Loucy (cell line): Measurements from ENCODE around the gene RPGRIP1L.

Experiments used
- H2AFZ ChIP-seq: fragments of 200-600 bp; sonication (generic); 2 replicates; pipeline ENCODE4 v1.6.0; 2016; ENCODE audit warnings: antibody characterized with exemption, mild to moderate bottlenecking, low read length, moderate library complexity
- H3F3A ChIP-seq: fragments of 200-600 bp; 2 replicates; pipeline ENCODE4 v1.6.0; 2016; ENCODE audit warnings: antibody characterized with exemption, low read depth, mild to moderate bottlenecking
- H3K27me3 ChIP-seq: fragments of 200-600 bp; sonication (generic); 2 replicates; pipeline ENCODE4 v1.6.1; 2014; ENCODE audit warnings: low read length, mild to moderate bottlenecking; ENCODE audit not compliant: insufficient read depth, poor library complexity, severe bottlenecking
- H3K36me3 ChIP-seq: fragments of 200-600 bp; sonication (generic); 2 replicates; pipeline ENCODE4 v1.6.1; 2016; ENCODE audit warnings: low read length; ENCODE audit not compliant: insufficient read depth
- H3K4me1 ChIP-seq: fragments of 200-600 bp; sonication (generic); 2 replicates; pipeline ENCODE4 v1.5.1; 2014; ENCODE audit warnings: low read length, mild to moderate bottlenecking; ENCODE audit not compliant: insufficient read depth, poor library complexity, severe bottlenecking
- H3K4me2 ChIP-seq: fragments of 200-600 bp; sonication (generic); 2 replicates; pipeline ENCODE4 v1.6.0; 2014; ENCODE audit warnings: antibody characterized with exemption, low read length, low read depth, mild to moderate bottlenecking; ENCODE audit not compliant: poor library complexity, severe bottlenecking
- H3K4me3 ChIP-seq: fragments of 200-600 bp; sonication (generic); 2 replicates; pipeline ENCODE4 v1.5.1; 2014; ENCODE audit warnings: low read length, mild to moderate bottlenecking, mixed read lengths; ENCODE audit not compliant: poor library complexity, severe bottlenecking
- H3K79me2 ChIP-seq: fragments of 200-600 bp; sonication (generic); 2 replicates; pipeline ENCODE4 v1.6.1; 2014; ENCODE audit warnings: low read length; ENCODE audit not compliant: insufficient read depth
- H3K9ac ChIP-seq: fragments of 200-600 bp; sonication (generic); 2 replicates; pipeline ENCODE4 v1.6.0; 2014; ENCODE audit warnings: mild to moderate bottlenecking, low read depth, low read length, moderate library complexity; ENCODE audit not compliant: poor library complexity, severe bottlenecking
- H3K9me2 ChIP-seq: fragments of 200-600 bp; sonication (generic); replicated peaks from 2 replicates; pipeline ENCODE4 v1.6.1; 2016; ENCODE audit warnings: low read depth, low read length, mixed read lengths
- H3K9me3 ChIP-seq: fragments of 200-600 bp; sonication (generic); 2 replicates; pipeline ENCODE4 v1.6.1; 2014; ENCODE audit warnings: mild to moderate bottlenecking, antibody characterized with exemption, low read length, low read depth; ENCODE audit not compliant: insufficient read depth
- H4K20me1 ChIP-seq: fragments of 200-600 bp; sonication (generic); 2 replicates; pipeline ENCODE4 v1.6.0; 2014; ENCODE audit warnings: antibody characterized with exemption, low read length, mild to moderate bottlenecking; ENCODE audit not compliant: insufficient read depth, poor library complexity, severe bottlenecking
- CTCF ChIP-seq: fragments of 200-600 bp; sonication (generic); conservative IDR thresholded peaks from 2 replicates; pipeline ENCODE4 v1.5.1; 2014; ENCODE audit warnings: mild to moderate bottlenecking, antibody characterized with exemption, low read length
- EZH2phosphoT487 ChIP-seq: fragments of 200-600 bp; IDR thresholded peaks from 2 replicates; pipeline ENCODE4 v1.6.1; 2018; ENCODE audit warnings: antibody characterized with exemption, mild to moderate bottlenecking, moderate library complexity, borderline replicate concordance

The RPGRIP1L gene

GRCh38 chr16:53583401-53583800 is 120.3 kb downstream of the RPGRIP1L start:
- Histone ChIP-seq H3K27me3 (no peaks in the 10 kb centered on the region), H3K9me2 (no peaks in the 10 kb centered on the region), H2AFZ (no peak overlapping the region), H3F3A (no peaks in the 10 kb centered on the region), H3K36me3 (no peaks in the 10 kb centered on the region), H4K20me1 (no peaks in the 10 kb centered on the region), H3K9me3 (no peaks in the 10 kb centered on the region), H3K4me3 (no peak overlapping the region), H3K4me2 (no peak overlapping the region), H3K4me1 (peaks cover 2% of the 10 kb centered on the region), H3K9ac (no peak overlapping the region), H3K79me2 (no peaks in the 10 kb centered on the region)
- TF ChIP-seq CTCF (no peak), EZH2phosphoT487 (no peak)

GRCh38 chr16:53581784-53582183 is 121.9 kb downstream of the RPGRIP1L start:
- H3K9me2 ChIP-seq = no peaks in the 10 kb centered on the region
- no peak overlapping the region for H3K9ac ChIP-seq
- H3K27me3 ChIP-seq = no peaks in the 10 kb centered on the region
- peaks cover 2% of the 10 kb centered on the region for H3K4me1 ChIP-seq
- no peaks in the 10 kb centered on the region for H3F3A ChIP-seq
- no peaks in the 10 kb centered on the region for H4K20me1 ChIP-seq
- H3K79me2 ChIP-seq = no peaks in the 10 kb centered on the region
- no peaks in the 10 kb centered on the region for H3K36me3 ChIP-seq
- no peak for TF ChIP-seq CTCF
- TF ChIP-seq EZH2phosphoT487 = no peak
- peak overlapping the region; percentile 79 for H2AFZ ChIP-seq
- no peak overlapping the region for H3K4me3 ChIP-seq
- H3K4me2 ChIP-seq = no peak overlapping the region
- H3K9me3 ChIP-seq = no peaks in the 10 kb centered on the region

GRCh38 chr16:53580038-53580802 is 123.4 kb downstream of the RPGRIP1L start:
- no peaks in the 10 kb centered on the region for H3K27me3 ChIP-seq
- TF ChIP-seq EZH2phosphoT487 = no peak
- no peaks in the 10 kb centered on the region for H3F3A ChIP-seq
- H3K4me1 ChIP-seq = peaks cover 2% of the 10 kb centered on the region
- H4K20me1 ChIP-seq = no peaks in the 10 kb centered on the region
- no peak overlapping the region for H2AFZ ChIP-seq
- no peaks in the 10 kb centered on the region for H3K36me3 ChIP-seq
- no peaks in the 10 kb centered on the region for H3K9me3 ChIP-seq
- H3K9ac ChIP-seq = no peak overlapping the region
- no peak overlapping the region for H3K4me3 ChIP-seq
- no peak overlapping the region for H3K4me2 ChIP-seq
- no peaks in the 10 kb centered on the region for H3K9me2 ChIP-seq
- no peaks in the 10 kb centered on the region for H3K79me2 ChIP-seq

- no peak overlapping the region for H2AFZ ChIP-seq
- H3K4me3 ChIP-seq = no peak overlapping the region
- no peaks in the 10 kb centered on the region for H3K79me2 ChIP-seq
- peaks cover 4% of the 10 kb centered on the region; the same call in 1 of the 2 replicates for H3K9me3 ChIP-seq
- no peaks in the 10 kb centered on the region for H3K27me3 ChIP-seq
- no peak overlapping the region for H3K9ac ChIP-seq
- no peak overlapping the region for H3K4me2 ChIP-seq
- no peaks in the 10 kb centered on the region for H3K36me3 ChIP-seq
- no peaks in the 10 kb centered on the region for H3K9me2 ChIP-seq
- peaks cover under 1% of the 10 kb centered on the region for H3K4me1 ChIP-seq
- H3F3A ChIP-seq = no peaks in the 10 kb centered on the region
- TF ChIP-seq CTCF (no peak), EZH2phosphoT487 (no peak)
- no peaks in the 10 kb centered on the region for H4K20me1 ChIP-seq
Measured at GRCh38 chr16:53576904-53577303, 126.8 kb downstream of the RPGRIP1L start.
